Stimulated activated naive CD8-positive, alpha-beta T cell treated with anti-CD3 and anti-CD28 coated beads, Interleukin-15, Interleukin-2, amounts not matched to agents 100 ng/mL and 50 ng/mL, for 24 hours (primary cell): ENCODE results near the gene GALNTL6.

Experiments used
- H3K27ac Mint-ChIP-seq: one replicate; pipeline ENCODE4 v1.8.0; 2021; ENCODE audit warnings: mild to moderate bottlenecking, mixed read lengths
- H3K27me3 Mint-ChIP-seq: one replicate; pipeline ENCODE4 v1.8.0; 2021; ENCODE audit warnings: mixed read lengths
- H3K36me3 Mint-ChIP-seq: one replicate; pipeline ENCODE4 v1.8.0; 2021; ENCODE audit warnings: low read depth, mixed read lengths
- H3K4me1 Mint-ChIP-seq: one replicate; pipeline ENCODE4 v1.8.0; 2021; ENCODE audit warnings: low read depth, mixed read lengths
- H3K4me3 Mint-ChIP-seq: one replicate; pipeline ENCODE4 v1.8.0; 2021; ENCODE audit warnings: mild to moderate bottlenecking, mixed read lengths
- H3K9me3 Mint-ChIP-seq: one replicate; pipeline ENCODE4 v1.8.0; 2021; ENCODE audit warnings: mixed read lengths

Gene GALNTL6

DNA sequence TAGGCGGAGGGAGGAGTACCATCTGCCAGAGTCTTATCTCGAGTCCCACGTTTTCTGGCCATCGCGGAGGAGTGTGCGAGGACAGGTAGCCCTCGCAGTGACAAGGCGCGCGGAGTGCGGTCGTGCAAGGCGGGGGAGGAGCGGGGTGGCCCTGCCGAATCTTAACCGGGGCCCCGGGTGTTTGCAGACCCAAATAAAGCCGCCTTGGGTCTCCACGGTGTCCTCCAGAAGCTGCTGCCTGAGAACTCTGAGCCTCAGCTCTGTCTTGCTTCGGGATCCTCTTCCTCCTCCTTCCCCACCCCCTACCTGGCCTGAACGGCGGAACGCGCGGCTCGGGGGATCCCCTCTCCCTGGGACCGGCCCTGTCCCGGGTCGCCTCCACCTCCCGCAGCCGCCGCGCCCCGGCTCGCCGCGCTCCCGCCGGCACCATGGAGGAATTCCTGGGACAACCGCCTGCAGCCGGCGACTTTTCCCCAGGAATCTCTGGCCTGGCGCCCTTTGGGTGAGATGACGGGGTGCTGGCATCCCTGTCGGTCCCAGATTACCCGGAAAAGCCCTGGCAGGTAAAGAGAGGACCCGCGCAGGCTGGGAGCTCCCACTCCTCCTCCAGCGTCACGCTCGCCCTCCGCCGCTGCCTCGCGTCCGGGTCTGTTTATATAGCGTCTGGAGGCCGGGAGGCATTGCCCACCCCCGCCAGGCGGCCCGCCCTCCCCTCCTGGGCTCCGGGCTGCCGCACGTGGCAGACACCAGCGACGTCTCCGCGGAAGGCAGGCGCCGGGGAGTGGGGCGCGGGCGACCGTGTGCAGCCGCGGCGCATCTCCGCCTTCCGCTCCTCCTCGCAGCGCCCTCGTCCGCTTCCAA is at the start of gene GALNTL6:
Gene GALNTL6 (plus strand): TSS at position 740 of the 861 bp plus-strand sequence.
- Mint-ChIP-seq H3K27me3 (peaks cover 35% of the 10 kb centered on the region), H3K27ac (no peak within 1 kb of the TSS), H3K36me3 (no peaks in the 10 kb centered on the region), H3K4me3 (peak within 1 kb of the TSS; percentile 30), H3K4me1 (peaks cover 7% of the 10 kb centered on the region), H3K9me3 (no peaks in the 10 kb centered on the region)

- no peaks in the 10 kb centered on the region for H3K27me3 Mint-ChIP-seq
- H3K36me3 Mint-ChIP-seq, result no peaks in the 10 kb centered on the region
- H3K4me3 Mint-ChIP-seq, result no peak overlapping the region
Measured at GRCh38 chr4:171765514-171765913, 47.7 kb upstream of the GALNTL6 start.

DNA sequence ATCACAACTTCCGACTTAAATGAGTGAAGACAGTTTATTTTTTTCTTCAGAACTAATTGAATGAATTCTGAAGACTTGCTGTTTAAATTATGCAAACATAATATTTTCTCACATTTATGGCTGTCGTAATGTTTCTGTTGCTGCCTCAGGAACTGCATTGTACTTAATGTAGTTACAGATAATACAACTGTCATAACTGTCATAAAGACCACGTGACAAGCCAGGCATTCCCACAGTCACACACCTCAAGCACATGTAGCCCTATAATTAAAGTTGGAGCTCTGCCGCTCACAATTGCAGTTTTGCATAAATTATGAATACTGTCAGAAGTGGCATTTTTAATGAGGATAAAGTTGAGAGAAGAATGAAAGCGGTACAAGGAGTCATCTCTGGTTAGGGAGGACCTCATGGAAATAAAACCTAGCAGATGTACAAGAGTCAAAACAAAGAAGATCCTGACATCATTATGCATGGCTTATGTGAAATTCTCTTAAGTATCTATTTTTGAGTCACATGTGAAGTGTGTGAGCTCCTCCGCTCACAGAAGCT is 38.5 kb upstream of the GALNTL6 start:
- no peaks in the 10 kb centered on the region for H3K4me1 Mint-ChIP-seq
- peaks cover 8% of the 10 kb centered on the region for H3K9me3 Mint-ChIP-seq
- no peak overlapping the region for H3K27ac Mint-ChIP-seq
- H3K4me3 Mint-ChIP-seq, result no peak overlapping the region
- H3K36me3 Mint-ChIP-seq, result no peaks in the 10 kb centered on the region
- H3K27me3 Mint-ChIP-seq, result no peaks in the 10 kb centered on the region

More at GRCh38 chr4:171765514-171765913, 47.7 kb upstream of the GALNTL6 start:
- Mint-ChIP-seq H3K9me3 (peaks cover 15% of the 10 kb centered on the region), H3K27ac (no peak overlapping the region), H3K4me1 (no peaks in the 10 kb centered on the region)

DNA sequence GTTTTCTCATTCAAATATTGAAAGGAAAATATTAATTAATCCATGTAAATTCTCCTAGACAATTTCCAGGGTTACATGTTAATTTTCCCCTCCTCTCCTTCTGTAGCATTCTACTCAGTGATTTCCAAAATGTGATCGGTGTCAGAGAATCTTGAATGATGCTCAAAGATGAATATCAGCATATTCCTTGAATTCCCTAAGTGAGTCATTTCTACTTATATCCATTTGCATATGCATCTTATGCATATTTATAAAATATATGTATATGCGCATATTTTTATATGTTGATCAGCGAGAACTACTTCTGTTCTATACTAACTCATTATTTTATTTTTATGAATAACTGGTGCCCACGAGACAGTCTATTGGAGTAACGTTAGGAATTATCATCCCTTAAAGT is 33.9 kb upstream of the GALNTL6 start:
- peaks cover 18% of the 10 kb centered on the region for H3K9me3 Mint-ChIP-seq
- H3K4me3 Mint-ChIP-seq, result no peak overlapping the region
- H3K4me1 Mint-ChIP-seq, result no peaks in the 10 kb centered on the region
- H3K27ac Mint-ChIP-seq, result no peak overlapping the region
- H3K36me3 Mint-ChIP-seq, result no peaks in the 10 kb centered on the region
- no peaks in the 10 kb centered on the region for H3K27me3 Mint-ChIP-seq

DNA sequence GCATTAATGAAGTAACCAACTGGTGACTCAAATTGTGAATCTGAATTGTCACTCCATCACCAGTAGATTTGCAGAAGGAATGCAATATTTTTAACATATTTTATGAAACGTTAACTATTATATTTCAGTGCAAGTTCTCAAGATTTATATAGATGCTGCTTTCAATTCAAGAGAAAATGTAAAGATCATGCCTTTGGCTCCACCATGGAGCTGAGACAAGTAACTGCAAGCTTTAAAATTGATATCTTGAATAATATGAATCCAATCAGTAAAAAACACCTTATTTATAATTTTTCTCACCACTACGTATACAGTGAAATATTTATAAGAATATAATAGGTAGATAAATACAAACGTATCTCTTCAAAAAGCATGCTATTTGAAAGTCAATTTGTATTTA is 27.8 kb upstream of the GALNTL6 start:
- Mint-ChIP-seq H3K36me3 (no peaks in the 10 kb centered on the region), H3K4me1 (no peaks in the 10 kb centered on the region), H3K27ac (no peak overlapping the region), H3K27me3 (no peaks in the 10 kb centered on the region), H3K4me3 (no peak overlapping the region), H3K9me3 (peaks cover 18% of the 10 kb centered on the region)

DNA sequence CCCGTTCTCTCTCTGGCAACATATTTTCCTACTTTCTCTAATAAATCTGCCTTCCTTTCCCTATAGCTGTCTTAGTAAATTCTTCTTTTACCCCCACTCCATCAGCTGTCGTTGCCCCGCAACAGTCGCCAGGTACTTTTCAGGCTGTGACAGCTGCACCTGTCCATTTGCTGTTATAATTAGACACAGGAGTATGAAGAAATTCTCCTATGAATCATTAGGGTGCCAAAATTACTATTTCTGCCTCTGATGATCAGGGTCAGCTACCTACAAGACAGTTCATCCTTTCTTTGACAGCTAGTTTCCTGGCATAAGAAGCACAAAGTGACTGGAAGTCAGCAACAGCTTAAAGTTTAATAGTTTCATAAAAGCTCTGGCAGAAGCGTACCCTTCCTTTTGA is 19.5 kb upstream of the GALNTL6 start:
- no peak overlapping the region for H3K27ac Mint-ChIP-seq
- H3K27me3 Mint-ChIP-seq, result no peaks in the 10 kb centered on the region
- H3K4me1 Mint-ChIP-seq, result no peaks in the 10 kb centered on the region
- H3K4me3 Mint-ChIP-seq, result no peak overlapping the region
- H3K36me3 Mint-ChIP-seq, result no peaks in the 10 kb centered on the region
- H3K9me3 Mint-ChIP-seq, result no peaks in the 10 kb centered on the region

DNA sequence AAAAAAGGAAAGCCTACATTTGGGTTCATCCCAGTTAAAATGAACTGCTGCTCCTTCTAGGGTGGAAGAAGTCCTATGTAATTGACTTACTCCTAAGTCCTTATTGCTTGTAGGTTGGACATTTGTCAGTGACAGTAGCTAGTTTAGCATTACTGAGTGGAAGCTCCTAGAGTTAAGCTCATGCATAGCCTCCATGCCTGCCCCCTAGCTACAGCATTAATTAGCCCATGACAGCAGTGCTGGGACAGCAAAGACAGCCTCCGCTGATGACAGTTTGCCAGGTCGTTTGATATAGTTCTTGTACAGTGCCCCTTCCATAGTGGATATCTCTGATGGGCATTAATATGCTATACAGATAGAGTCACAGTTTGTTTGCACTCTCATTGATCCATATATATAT is 18.7 kb upstream of the GALNTL6 start:
- no peaks in the 10 kb centered on the region for H3K4me1 Mint-ChIP-seq
- H3K27me3 Mint-ChIP-seq, result no peaks in the 10 kb centered on the region
- no peak overlapping the region for H3K4me3 Mint-ChIP-seq

GRCh38 chr4:171809854-171810253 is 3.4 kb upstream of the GALNTL6 start:
- H3K27me3 Mint-ChIP-seq, result peaks cover 24% of the 10 kb centered on the region
- no peak overlapping the region for H3K4me3 Mint-ChIP-seq
- no peak overlapping the region for H3K27ac Mint-ChIP-seq
- H3K4me1 Mint-ChIP-seq, result peaks cover 7% of the 10 kb centered on the region
- no peaks in the 10 kb centered on the region for H3K9me3 Mint-ChIP-seq
- H3K36me3 Mint-ChIP-seq, result no peaks in the 10 kb centered on the region

More for the DNA sequence above, 18.7 kb upstream of the GALNTL6 start:
- Mint-ChIP-seq H3K36me3 (no peaks in the 10 kb centered on the region), H3K27ac (no peak overlapping the region), H3K9me3 (no peaks in the 10 kb centered on the region)

- H3K36me3 Mint-ChIP-seq, result no peaks in the 10 kb centered on the region
- peaks cover 7% of the 10 kb centered on the region for H3K4me1 Mint-ChIP-seq
- peaks cover 35% of the 10 kb centered on the region for H3K27me3 Mint-ChIP-seq
- H3K9me3 Mint-ChIP-seq, result no peaks in the 10 kb centered on the region
- no peak overlapping the region for H3K27ac Mint-ChIP-seq
- peak overlapping the region; percentile 30 for H3K4me3 Mint-ChIP-seq
Measured at GRCh38 chr4:171812333-171812664, 905 bp upstream of the GALNTL6 start.

DNA sequence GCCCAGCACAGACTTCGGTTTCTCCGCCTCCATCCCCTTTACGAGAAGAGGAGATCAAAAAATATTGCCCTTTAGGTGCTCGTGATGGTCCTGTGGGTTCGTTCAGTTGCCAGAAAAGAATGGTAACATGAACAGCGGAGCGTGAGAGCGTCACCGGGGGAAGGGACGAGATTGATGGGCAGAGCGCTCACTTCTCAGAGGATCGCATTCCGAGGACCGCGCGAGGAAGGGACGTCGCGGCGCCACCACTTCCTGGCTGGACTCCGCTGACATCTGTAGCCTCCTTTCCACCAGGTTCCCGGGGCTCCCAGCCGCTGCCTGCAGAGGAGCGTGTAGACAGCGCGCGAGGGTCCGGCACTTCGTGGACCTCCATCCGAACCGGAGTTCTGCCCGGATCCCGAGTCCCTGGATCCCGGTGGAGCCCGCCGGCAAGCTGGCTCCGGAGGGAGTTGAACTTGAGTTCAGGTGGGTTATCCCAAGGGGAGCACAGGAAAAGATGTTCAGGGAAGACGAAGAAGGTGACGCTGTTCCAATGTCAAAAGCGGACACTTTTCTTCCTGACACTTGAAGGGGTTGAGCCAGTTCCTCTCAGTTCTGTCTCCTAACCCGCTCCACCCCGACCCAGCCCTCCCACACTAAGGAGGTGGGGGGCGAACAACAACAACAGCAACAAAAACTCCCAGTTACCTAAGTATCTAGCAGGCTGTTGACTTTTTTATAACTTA is 484 bp downstream of the GALNTL6 start:
- Mint-ChIP-seq H3K4me1 (peaks cover 7% of the 10 kb centered on the region), H3K36me3 (no peaks in the 10 kb centered on the region), H3K27ac (no peak overlapping the region), H3K4me3 (peak overlapping the region; percentile 23), H3K27me3 (peaks cover 35% of the 10 kb centered on the region), H3K9me3 (no peaks in the 10 kb centered on the region)

- no peak overlapping the region for H3K27ac Mint-ChIP-seq
- H3K9me3 Mint-ChIP-seq, result no peaks in the 10 kb centered on the region
- no peak overlapping the region for H3K4me3 Mint-ChIP-seq
- no peaks in the 10 kb centered on the region for H3K36me3 Mint-ChIP-seq
- H3K4me1 Mint-ChIP-seq, result peaks cover 7% of the 10 kb centered on the region
- H3K27me3 Mint-ChIP-seq, result peaks cover 35% of the 10 kb centered on the region
Measured at GRCh38 chr4:171814545-171814944, 1.3 kb downstream of the GALNTL6 start.

DNA sequence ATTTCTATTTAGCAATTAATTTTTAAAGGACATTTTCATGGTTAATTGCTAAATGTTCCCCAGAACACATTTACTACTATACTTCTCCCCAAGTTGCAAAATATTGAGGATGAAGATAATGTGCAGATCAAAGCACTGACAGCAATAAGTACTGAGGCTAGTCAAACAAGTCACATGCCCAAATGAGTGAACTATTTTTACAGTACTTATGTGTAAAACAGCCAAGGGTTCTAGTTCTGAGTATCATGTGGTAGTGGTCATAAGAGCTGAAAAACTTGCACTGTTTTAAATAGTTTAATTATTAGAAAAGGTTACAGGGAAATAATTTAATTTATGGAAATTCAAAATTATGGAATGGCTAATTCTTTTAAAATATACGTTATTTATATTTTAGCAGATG is 3.8 kb downstream of the GALNTL6 start:
- Mint-ChIP-seq H3K27ac (no peak overlapping the region), H3K27me3 (peaks cover 30% of the 10 kb centered on the region), H3K36me3 (no peaks in the 10 kb centered on the region), H3K4me3 (no peak overlapping the region), H3K9me3 (no peaks in the 10 kb centered on the region), H3K4me1 (peaks cover 6% of the 10 kb centered on the region)

- H3K9me3 Mint-ChIP-seq, result peaks cover 8% of the 10 kb centered on the region
- H3K4me1 Mint-ChIP-seq, result no peaks in the 10 kb centered on the region
- H3K4me3 Mint-ChIP-seq, result no peak overlapping the region
- no peaks in the 10 kb centered on the region for H3K27me3 Mint-ChIP-seq
- no peaks in the 10 kb centered on the region for H3K36me3 Mint-ChIP-seq
- H3K27ac Mint-ChIP-seq, result no peak overlapping the region
Measured at GRCh38 chr4:171834640-171835039, 21.4 kb downstream of the GALNTL6 start.

- peaks cover 4% of the 10 kb centered on the region for H3K9me3 Mint-ChIP-seq
- H3K27me3 Mint-ChIP-seq, result no peaks in the 10 kb centered on the region
- H3K27ac Mint-ChIP-seq, result no peak overlapping the region
- H3K4me1 Mint-ChIP-seq, result no peaks in the 10 kb centered on the region
- H3K36me3 Mint-ChIP-seq, result no peaks in the 10 kb centered on the region
- no peak overlapping the region for H3K4me3 Mint-ChIP-seq
Measured at GRCh38 chr4:171843456-171843855, 30.3 kb downstream of the GALNTL6 start.

DNA sequence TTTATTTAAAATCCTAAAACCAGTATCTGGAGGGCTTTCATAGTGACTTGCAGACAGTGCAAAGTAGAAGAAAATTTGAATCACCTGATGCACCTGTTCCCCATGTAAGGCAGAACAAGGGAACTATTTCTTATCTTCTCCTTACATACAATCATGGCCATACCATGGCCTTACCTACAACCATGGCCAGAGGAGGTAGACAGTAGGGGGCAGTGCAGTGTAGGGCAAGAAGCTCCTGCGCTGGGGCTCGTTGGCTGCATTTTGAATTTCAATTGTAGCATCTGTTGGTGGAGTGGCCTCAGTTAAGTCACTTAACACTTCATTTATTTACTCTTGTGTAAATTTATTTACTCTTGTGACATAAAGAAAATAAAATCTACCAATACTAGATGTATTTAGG is 33.0 kb downstream of the GALNTL6 start:
- Mint-ChIP-seq H3K36me3 (no peaks in the 10 kb centered on the region), H3K9me3 (peaks cover 4% of the 10 kb centered on the region), H3K4me3 (no peak overlapping the region), H3K4me1 (no peaks in the 10 kb centered on the region), H3K27ac (no peak overlapping the region), H3K27me3 (no peaks in the 10 kb centered on the region)
